HEK293 (cell line): ENCODE measurements around the gene RNASEH2C.

Source experiments
- CTCF ChIA-PET: fragments of 350-600 bp; formaldehyde crosslinking; extraction: SDS; loops from one replicate; lab custom pipeline; 2021; ENCODE audit warnings: antibody characterized with exemption; lab: Yijun Ruan, JAX
- POLR2A ChIA-PET: fragments of 300-600 bp; formaldehyde crosslinking; extraction: SDS; loops from one replicate; lab custom pipeline; 2020; ENCODE audit warnings: antibody characterized with exemption, inconsistent platforms; lab: Yijun Ruan, JAX
- H3K27ac ChIP-seq: fragments of 200-500 bp; sonication (Bioruptor generic); 2 replicates; pipeline ENCODE4 v1.5.1; 2014; ENCODE audit warnings: low read depth, low read length, control low read depth, inconsistent platforms; ENCODE audit errors: extremely low read depth
- H3K36me3 ChIP-seq, 2 experiments: fragments of 200-500 bp in 1 of 2; sonication (Bioruptor generic) in 1 of 2; 1 replicate in 1 of 2; 2 replicates in 1 of 2; pipeline ENCODE4 v1.5.1; 2014 to 2017; ENCODE audit warnings: inconsistent platforms in 2 of 2, low read length in 2 of 2; ENCODE audit not compliant: control insufficient read depth in 2 of 2, insufficient read depth in 1 of 2
- H3K4me1 ChIP-seq: fragments of 200-500 bp; sonication (Bioruptor generic); 2 replicates; pipeline ENCODE4 v1.5.1; 2014; ENCODE audit warnings: mild to moderate bottlenecking, low read length, inconsistent platforms; ENCODE audit not compliant: control insufficient read depth, insufficient read depth
- H3K4me3 ChIP-seq: 2 replicates; pipeline ENCODE4 v1.5.1; 2011; ENCODE audit warnings: low read depth, mild to moderate bottlenecking, control low read depth, low read length, moderate library complexity
- H3K9me3 ChIP-seq: fragments of 200-500 bp; sonication (Bioruptor generic); 2 replicates; pipeline ENCODE4 v1.5.1; 2014; ENCODE audit warnings: low read depth, low read length, inconsistent platforms; ENCODE audit not compliant: control insufficient read depth, insufficient read depth
- FEZF1 ChIP-seq: fragments of 450-650 bp; formaldehyde crosslinking; IDR thresholded peaks from 2 replicates; pipeline ENCODE4 v1.5.1; 2016; ENCODE audit warnings: missing biosample characterization, missing genetic modification characterization
- KLF16 ChIP-seq: fragments of 450-650 bp; formaldehyde crosslinking; IDR thresholded peaks from 2 replicates; pipeline ENCODE4 v1.5.1; 2017; ENCODE audit warnings: missing biosample characterization, missing genetic modification characterization
- SCRT2 ChIP-seq: fragments of 450-650 bp; formaldehyde crosslinking; IDR thresholded peaks from 2 replicates; pipeline ENCODE4 v1.5.1; 2016; ENCODE audit warnings: missing biosample characterization, missing genetic modification characterization
- SP2 ChIP-seq: fragments of 450-650 bp; formaldehyde crosslinking; IDR thresholded peaks from 2 replicates; pipeline ENCODE4 v1.5.1; 2016; ENCODE audit warnings: missing biosample characterization, missing genetic modification characterization
- ZBTB8A ChIP-seq: fragments of 450-650 bp; formaldehyde crosslinking; IDR thresholded peaks from 2 replicates; pipeline ENCODE4 v1.5.1; 2016; ENCODE audit warnings: missing biosample characterization, missing genetic modification characterization
- ZFHX2 ChIP-seq: fragments of 450-650 bp; formaldehyde crosslinking; conservative IDR thresholded peaks from 2 replicates; pipeline ENCODE4 v1.5.1; 2016; ENCODE audit warnings: missing biosample characterization, missing genetic modification characterization
- ZNF121 ChIP-seq: fragments of 450-650 bp; formaldehyde crosslinking; IDR thresholded peaks from 2 replicates; pipeline ENCODE4 v1.5.1; 2016; ENCODE audit warnings: missing biosample characterization, missing genetic modification characterization
- ZNF169 ChIP-seq: fragments of 450-650 bp; formaldehyde crosslinking; IDR thresholded peaks from 2 replicates; pipeline ENCODE4 v1.5.1; 2016; ENCODE audit warnings: missing biosample characterization, missing genetic modification characterization
- ZNF248 ChIP-seq: fragments of 450-650 bp; formaldehyde crosslinking; IDR thresholded peaks from 2 replicates; pipeline ENCODE4 v1.5.1; 2017; ENCODE audit warnings: missing biosample characterization, missing genetic modification characterization
- ZNF266 ChIP-seq: fragments of 450-650 bp; formaldehyde crosslinking; IDR thresholded peaks from 2 replicates; pipeline ENCODE4 v1.5.1; 2016; ENCODE audit warnings: missing biosample characterization, missing genetic modification characterization, low read depth
- ZNF292 ChIP-seq: fragments of 450-650 bp; formaldehyde crosslinking; IDR thresholded peaks from 2 replicates; pipeline ENCODE4 v1.5.1; 2016; ENCODE audit warnings: low read depth, missing biosample characterization, missing genetic modification characterization, borderline replicate concordance
- ZNF48 ChIP-seq: fragments of 450-650 bp; formaldehyde crosslinking; IDR thresholded peaks from 2 replicates; pipeline ENCODE4 v1.5.1; 2016; ENCODE audit warnings: missing biosample characterization, missing genetic modification characterization
- ZNF621 ChIP-seq: fragments of 450-650 bp; formaldehyde crosslinking; IDR thresholded peaks from 2 replicates; pipeline ENCODE4 v1.5.1; 2017; ENCODE audit warnings: missing biosample characterization, missing genetic modification characterization
- ZNF701 ChIP-seq: fragments of 450-650 bp; formaldehyde crosslinking; IDR thresholded peaks from 2 replicates; pipeline ENCODE4 v1.5.1; 2016; ENCODE audit warnings: missing biosample characterization, missing genetic modification characterization
- TF ChIP-seq, protein P1 (sequence below): fragments of 450-650 bp; formaldehyde crosslinking; IDR thresholded peaks from 2 replicates; pipeline ENCODE4 v1.5.1; 2016; ENCODE audit warnings: missing biosample characterization, missing genetic modification characterization
- TF ChIP-seq, protein P2 (sequence below): fragments of 450-650 bp; formaldehyde crosslinking; IDR thresholded peaks from 2 replicates; pipeline ENCODE4 v1.5.1; 2017; ENCODE audit warnings: missing biosample characterization, missing genetic modification characterization
- TF ChIP-seq, protein P3 (sequence below): fragments of 450-650 bp; IDR thresholded peaks from 2 replicates; pipeline ENCODE4 v1.5.1; 2018; ENCODE audit warnings: missing biosample characterization, missing genetic modification characterization
- TF ChIP-seq, protein P4 (sequence below): fragments of 450-650 bp; formaldehyde crosslinking; IDR thresholded peaks from 2 replicates; pipeline ENCODE4 v1.5.1; 2017; ENCODE audit warnings: missing biosample characterization, missing genetic modification characterization
- TF ChIP-seq, protein P5 (sequence below): fragments of 450-650 bp; formaldehyde crosslinking; IDR thresholded peaks from 2 replicates; pipeline ENCODE4 v1.5.1; 2016; ENCODE audit warnings: missing biosample characterization, missing genetic modification characterization
- TF ChIP-seq, protein P6 (sequence below): fragments of 450-650 bp; formaldehyde crosslinking; IDR thresholded peaks from 2 replicates; pipeline ENCODE4 v1.5.1; 2016; ENCODE audit warnings: missing biosample characterization, missing genetic modification characterization, low read depth
- TF ChIP-seq, protein P7 (sequence below): fragments of 450-650 bp; formaldehyde crosslinking; IDR thresholded peaks from 2 replicates; pipeline ENCODE4 v1.5.1; 2017; ENCODE audit warnings: missing biosample characterization, mild to moderate bottlenecking, missing genetic modification characterization, moderate library complexity

RNASEH2C gene

DNA sequence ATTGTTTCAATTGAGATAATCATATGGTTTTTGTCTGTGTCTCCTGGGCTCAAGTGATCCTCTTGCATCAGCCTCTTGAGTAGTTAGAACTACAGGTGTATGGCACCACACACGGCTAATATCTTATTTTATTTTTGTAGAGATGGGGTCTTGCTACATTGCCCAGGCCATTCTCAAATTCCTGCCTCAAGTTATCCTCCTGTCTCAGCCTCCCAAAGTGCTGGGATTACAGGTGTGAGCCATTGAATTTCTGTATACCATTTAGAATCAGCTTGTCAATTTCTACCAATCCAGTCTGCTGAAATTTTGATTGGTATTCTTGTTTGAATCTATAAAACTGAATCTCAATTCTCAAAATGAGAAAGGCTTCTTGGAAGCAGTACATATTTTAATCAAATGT lies 18.9 kb downstream of the RNASEH2C start:
- CTCF ChIA-PET = interaction anchor here (0.7 to 1.2 kb wide), 2 partner anchors 10 to 76 kb away, joined by 3 to 4 read pairs; partner anchors contain the start of gene KAT5
- no peak overlapping the region for H3K4me3 ChIP-seq
- H3K27ac ChIP-seq = no peak overlapping the region
- TF ChIP-seq ZNF121 (tag by site-specific recombination) = peak; percentile 48; the same call in 1 of the 2 replicates
- no peak for TF ChIP-seq ZNF48
- TF ChIP-seq, protein P1, sequence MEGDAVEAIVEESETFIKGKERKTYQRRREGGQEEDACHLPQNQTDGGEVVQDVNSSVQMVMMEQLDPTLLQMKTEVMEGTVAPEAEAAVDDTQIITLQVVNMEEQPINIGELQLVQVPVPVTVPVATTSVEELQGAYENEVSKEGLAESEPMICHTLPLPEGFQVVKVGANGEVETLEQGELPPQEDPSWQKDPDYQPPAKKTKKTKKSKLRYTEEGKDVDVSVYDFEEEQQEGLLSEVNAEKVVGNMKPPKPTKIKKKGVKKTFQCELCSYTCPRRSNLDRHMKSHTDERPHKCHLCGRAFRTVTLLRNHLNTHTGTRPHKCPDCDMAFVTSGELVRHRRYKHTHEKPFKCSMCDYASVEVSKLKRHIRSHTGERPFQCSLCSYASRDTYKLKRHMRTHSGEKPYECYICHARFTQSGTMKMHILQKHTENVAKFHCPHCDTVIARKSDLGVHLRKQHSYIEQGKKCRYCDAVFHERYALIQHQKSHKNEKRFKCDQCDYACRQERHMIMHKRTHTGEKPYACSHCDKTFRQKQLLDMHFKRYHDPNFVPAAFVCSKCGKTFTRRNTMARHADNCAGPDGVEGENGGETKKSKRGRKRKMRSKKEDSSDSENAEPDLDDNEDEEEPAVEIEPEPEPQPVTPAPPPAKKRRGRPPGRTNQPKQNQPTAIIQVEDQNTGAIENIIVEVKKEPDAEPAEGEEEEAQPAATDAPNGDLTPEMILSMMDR = no peak
- TF ChIP-seq, protein P2, sequence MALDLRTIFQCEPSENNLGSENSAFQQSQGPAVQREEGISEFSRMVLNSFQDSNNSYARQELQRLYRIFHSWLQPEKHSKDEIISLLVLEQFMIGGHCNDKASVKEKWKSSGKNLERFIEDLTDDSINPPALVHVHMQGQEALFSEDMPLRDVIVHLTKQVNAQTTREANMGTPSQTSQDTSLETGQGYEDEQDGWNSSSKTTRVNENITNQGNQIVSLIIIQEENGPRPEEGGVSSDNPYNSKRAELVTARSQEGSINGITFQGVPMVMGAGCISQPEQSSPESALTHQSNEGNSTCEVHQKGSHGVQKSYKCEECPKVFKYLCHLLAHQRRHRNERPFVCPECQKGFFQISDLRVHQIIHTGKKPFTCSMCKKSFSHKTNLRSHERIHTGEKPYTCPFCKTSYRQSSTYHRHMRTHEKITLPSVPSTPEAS (tag by site-specific recombination) = no peak
- no peak for TF ChIP-seq SP2 (tag by site-specific recombination)
- no peak for TF ChIP-seq ZFHX2 (tag by site-specific recombination)
- H3K36me3 ChIP-seq = no peaks in the 10 kb centered on the region
- POLR2A ChIA-PET = no interaction called here
- no peaks in the 10 kb centered on the region for H3K9me3 ChIP-seq
- H3K4me1 ChIP-seq = no peaks in the 10 kb centered on the region

DNA sequence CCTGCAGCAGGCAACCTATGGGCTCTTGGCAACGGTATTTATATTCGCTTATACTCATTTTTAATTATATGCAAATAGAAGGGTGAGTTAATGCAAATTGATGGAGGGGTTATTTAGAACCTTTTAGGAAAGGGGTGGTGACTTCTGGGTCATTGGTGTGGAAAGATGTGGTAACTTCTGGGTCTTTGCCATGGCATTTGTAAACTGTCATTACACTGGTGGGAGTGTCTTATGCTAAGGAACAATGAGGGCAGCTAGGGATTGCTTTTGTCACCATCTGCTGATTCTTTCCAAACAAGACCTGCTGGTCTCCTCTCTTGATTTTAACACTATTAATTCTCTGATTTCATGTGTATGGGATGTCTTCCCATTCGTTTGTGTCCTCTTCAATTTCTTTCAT lies 20.2 kb downstream of the RNASEH2C start:
- POLR2A ChIA-PET = no interaction called here
- H3K4me3 ChIP-seq = no peak overlapping the region
- TF ChIP-seq ZNF169 (tag by site-specific recombination) = no peak
- TF ChIP-seq KLF16 (tag by site-specific recombination) = no peak
- TF ChIP-seq FEZF1 = no peak
- TF ChIP-seq ZNF292 (tag by site-specific recombination) = no peak
- no peak for TF ChIP-seq SCRT2 (tag by site-specific recombination)
- TF ChIP-seq ZNF266 = no peak
- TF ChIP-seq ZNF248 (tag by site-specific recombination) = no peak
- TF ChIP-seq, protein P2 (tag by site-specific recombination) = no peak
- TF ChIP-seq, protein P3, sequence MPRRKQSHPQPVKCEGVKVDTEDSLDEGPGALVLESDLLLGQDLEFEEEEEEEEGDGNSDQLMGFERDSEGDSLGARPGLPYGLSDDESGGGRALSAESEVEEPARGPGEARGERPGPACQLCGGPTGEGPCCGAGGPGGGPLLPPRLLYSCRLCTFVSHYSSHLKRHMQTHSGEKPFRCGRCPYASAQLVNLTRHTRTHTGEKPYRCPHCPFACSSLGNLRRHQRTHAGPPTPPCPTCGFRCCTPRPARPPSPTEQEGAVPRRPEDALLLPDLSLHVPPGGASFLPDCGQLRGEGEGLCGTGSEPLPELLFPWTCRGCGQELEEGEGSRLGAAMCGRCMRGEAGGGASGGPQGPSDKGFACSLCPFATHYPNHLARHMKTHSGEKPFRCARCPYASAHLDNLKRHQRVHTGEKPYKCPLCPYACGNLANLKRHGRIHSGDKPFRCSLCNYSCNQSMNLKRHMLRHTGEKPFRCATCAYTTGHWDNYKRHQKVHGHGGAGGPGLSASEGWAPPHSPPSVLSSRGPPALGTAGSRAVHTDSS = no peak
- TF ChIP-seq, protein P4, sequence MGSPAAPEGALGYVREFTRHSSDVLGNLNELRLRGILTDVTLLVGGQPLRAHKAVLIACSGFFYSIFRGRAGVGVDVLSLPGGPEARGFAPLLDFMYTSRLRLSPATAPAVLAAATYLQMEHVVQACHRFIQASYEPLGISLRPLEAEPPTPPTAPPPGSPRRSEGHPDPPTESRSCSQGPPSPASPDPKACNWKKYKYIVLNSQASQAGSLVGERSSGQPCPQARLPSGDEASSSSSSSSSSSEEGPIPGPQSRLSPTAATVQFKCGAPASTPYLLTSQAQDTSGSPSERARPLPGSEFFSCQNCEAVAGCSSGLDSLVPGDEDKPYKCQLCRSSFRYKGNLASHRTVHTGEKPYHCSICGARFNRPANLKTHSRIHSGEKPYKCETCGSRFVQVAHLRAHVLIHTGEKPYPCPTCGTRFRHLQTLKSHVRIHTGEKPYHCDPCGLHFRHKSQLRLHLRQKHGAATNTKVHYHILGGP (tag by site-specific recombination) = no peak
- TF ChIP-seq, protein P5, sequence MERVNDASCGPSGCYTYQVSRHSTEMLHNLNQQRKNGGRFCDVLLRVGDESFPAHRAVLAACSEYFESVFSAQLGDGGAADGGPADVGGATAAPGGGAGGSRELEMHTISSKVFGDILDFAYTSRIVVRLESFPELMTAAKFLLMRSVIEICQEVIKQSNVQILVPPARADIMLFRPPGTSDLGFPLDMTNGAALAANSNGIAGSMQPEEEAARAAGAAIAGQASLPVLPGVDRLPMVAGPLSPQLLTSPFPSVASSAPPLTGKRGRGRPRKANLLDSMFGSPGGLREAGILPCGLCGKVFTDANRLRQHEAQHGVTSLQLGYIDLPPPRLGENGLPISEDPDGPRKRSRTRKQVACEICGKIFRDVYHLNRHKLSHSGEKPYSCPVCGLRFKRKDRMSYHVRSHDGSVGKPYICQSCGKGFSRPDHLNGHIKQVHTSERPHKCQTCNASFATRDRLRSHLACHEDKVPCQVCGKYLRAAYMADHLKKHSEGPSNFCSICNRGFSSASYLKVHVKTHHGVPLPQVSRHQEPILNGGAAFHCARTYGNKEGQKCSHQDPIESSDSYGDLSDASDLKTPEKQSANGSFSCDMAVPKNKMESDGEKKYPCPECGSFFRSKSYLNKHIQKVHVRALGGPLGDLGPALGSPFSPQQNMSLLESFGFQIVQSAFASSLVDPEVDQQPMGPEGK (tag by site-specific recombination) = no peak
- TF ChIP-seq, protein P6, sequence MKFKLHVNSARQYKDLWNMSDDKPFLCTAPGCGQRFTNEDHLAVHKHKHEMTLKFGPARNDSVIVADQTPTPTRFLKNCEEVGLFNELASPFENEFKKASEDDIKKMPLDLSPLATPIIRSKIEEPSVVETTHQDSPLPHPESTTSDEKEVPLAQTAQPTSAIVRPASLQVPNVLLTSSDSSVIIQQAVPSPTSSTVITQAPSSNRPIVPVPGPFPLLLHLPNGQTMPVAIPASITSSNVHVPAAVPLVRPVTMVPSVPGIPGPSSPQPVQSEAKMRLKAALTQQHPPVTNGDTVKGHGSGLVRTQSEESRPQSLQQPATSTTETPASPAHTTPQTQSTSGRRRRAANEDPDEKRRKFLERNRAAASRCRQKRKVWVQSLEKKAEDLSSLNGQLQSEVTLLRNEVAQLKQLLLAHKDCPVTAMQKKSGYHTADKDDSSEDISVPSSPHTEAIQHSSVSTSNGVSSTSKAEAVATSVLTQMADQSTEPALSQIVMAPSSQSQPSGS (tag by site-specific recombination) = no peak
- no peak for TF ChIP-seq ZNF701
- no peak for TF ChIP-seq ZBTB8A (tag by site-specific recombination)
- TF ChIP-seq, protein P7, sequence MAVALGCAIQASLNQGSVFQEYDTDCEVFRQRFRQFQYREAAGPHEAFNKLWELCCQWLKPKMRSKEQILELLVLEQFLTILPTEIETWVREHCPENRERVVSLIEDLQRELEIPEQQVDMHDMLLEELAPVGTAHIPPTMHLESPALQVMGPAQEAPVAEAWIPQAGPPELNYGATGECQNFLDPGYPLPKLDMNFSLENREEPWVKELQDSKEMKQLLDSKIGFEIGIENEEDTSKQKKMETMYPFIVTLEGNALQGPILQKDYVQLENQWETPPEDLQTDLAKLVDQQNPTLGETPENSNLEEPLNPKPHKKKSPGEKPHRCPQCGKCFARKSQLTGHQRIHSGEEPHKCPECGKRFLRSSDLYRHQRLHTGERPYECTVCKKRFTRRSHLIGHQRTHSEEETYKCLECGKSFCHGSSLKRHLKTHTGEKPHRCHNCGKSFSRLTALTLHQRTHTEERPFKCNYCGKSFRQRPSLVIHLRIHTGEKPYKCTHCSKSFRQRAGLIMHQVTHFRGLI (tag by site-specific recombination) = no peak
- TF ChIP-seq ZNF621 = no peak
- TF ChIP-seq SP2 (tag by site-specific recombination) = no peak

More for the DNA sequence above, 20.2 kb downstream of the RNASEH2C start:
- no peak overlapping the region for H3K27ac ChIP-seq
- no peaks in the 10 kb centered on the region for H3K4me1 ChIP-seq
- CTCF ChIA-PET = interaction anchor here (0.6 to 0.9 kb wide), 4 partner anchors 80 to 1059 kb away, joined by 3 to 4 read pairs (median 3); no protein-coding TSS in a partner anchor
- no peaks in the 10 kb centered on the region for H3K36me3 ChIP-seq
- H3K9me3 ChIP-seq = no peaks in the 10 kb centered on the region
